ENCODE results near the gene TMEM92.
"Not testable (repeated sequence)": the region's sequence is repeated elsewhere in the genome, so short reads cannot be mapped to it uniquely, and the experiment has no call there.

Gene TMEM92

GRCh38 chr17:50298018-50298417 lies 23.8 kb downstream of the TMEM92 start:
- TF ChIP-seq CTCF (IDR thresholded peaks at IDR 0.05; ENCODE audit: low read depth, low read length), result no peak
- DNase-seq, result no peak
- H3K27me3 ChIP-seq, result no peaks in the 10 kb centered on the region
- no peaks in the 10 kb centered on the region for H3K36me3 ChIP-seq
- no peaks in the 10 kb centered on the region for H3K9me3 ChIP-seq
- H3K4me1 ChIP-seq, result no peaks in the 10 kb centered on the region
- H3K4me3 ChIP-seq (ENCODE audit: low read depth, low read length), result no peak overlapping the region

GRCh38 chr17:50299776-50300175 lies 25.5 kb downstream of the TMEM92 start:
- no peak for TF ChIP-seq CTCF (IDR thresholded peaks at IDR 0.05; ENCODE audit: low read depth, low read length)
- DNase-seq, result no peak

GRCh38 chr17:50300824-50301223 lies 26.6 kb downstream of the TMEM92 start:
- H3K4me1 ChIP-seq; H3K36me3 ChIP-seq; H3K27me3 ChIP-seq; DNase-seq; H3K9me3 ChIP-seq; H3K4me3 ChIP-seq (ENCODE audit: low read depth, low read length): not testable (repeated sequence)

More at GRCh38 chr17:50299776-50300175, 25.5 kb downstream of the TMEM92 start:
- no peaks in the 10 kb centered on the region for H3K36me3 ChIP-seq
- no peaks in the 10 kb centered on the region for H3K27me3 ChIP-seq
- no peak overlapping the region for H3K4me3 ChIP-seq (ENCODE audit: low read depth, low read length)
- H3K9me3 ChIP-seq, result no peaks in the 10 kb centered on the region
- no peaks in the 10 kb centered on the region for H3K4me1 ChIP-seq

GRCh38 chr17:50301891-50302584 lies 27.8 kb downstream of the TMEM92 start:
- no peak for TF ChIP-seq CTCF (IDR thresholded peaks at IDR 0.05; ENCODE audit: low read depth, low read length)
- no peaks in the 10 kb centered on the region for H3K27me3 ChIP-seq
- no peak overlapping the region for H3K4me3 ChIP-seq (ENCODE audit: low read depth, low read length)
- no peaks in the 10 kb centered on the region for H3K36me3 ChIP-seq
- no peaks in the 10 kb centered on the region for H3K4me1 ChIP-seq
- DNase-seq, result no peak
- no peaks in the 10 kb centered on the region for H3K9me3 ChIP-seq

GRCh38 chr17:50303051-50303450 lies 28.8 kb downstream of the TMEM92 start:
- H3K4me1 ChIP-seq, result no peaks in the 10 kb centered on the region
- no peaks in the 10 kb centered on the region for H3K9me3 ChIP-seq
- H3K27me3 ChIP-seq, result no peaks in the 10 kb centered on the region
- TF ChIP-seq CTCF (IDR thresholded peaks at IDR 0.05; ENCODE audit: low read depth, low read length), result no peak
- no peak for DNase-seq
- H3K36me3 ChIP-seq, result no peaks in the 10 kb centered on the region
- no peak overlapping the region for H3K4me3 ChIP-seq (ENCODE audit: low read depth, low read length)

- Histone ChIP-seq H3K36me3 (no peaks in the 10 kb centered on the region), H3K4me1 (no peaks in the 10 kb centered on the region), H3K4me3 (ENCODE audit: low read depth, low read length) (no peak overlapping the region), H3K9me3 (no peaks in the 10 kb centered on the region), H3K27me3 (no peaks in the 10 kb centered on the region)
- no peak for DNase-seq
- TF ChIP-seq CTCF (IDR thresholded peaks at IDR 0.05; ENCODE audit: low read depth, low read length), result no peak
Measured at GRCh38 chr17:50303596-50303995, 29.3 kb downstream of the TMEM92 start.

Data from BE2C (cell line).